Activated CD8-positive, alpha-beta memory T cell treated with anti-CD3 and anti-CD28 coated beads, Interleukin-2, amount 50 U/mL, for 48 hours (primary cell): ENCODE data around the gene IRF2BP2.

ENCODE experiments used
- DNase-seq: peaks from one replicate; pipeline ENCODE4 v3.0.0-alpha.2; 2020

The IRF2BP2 gene

DNA sequence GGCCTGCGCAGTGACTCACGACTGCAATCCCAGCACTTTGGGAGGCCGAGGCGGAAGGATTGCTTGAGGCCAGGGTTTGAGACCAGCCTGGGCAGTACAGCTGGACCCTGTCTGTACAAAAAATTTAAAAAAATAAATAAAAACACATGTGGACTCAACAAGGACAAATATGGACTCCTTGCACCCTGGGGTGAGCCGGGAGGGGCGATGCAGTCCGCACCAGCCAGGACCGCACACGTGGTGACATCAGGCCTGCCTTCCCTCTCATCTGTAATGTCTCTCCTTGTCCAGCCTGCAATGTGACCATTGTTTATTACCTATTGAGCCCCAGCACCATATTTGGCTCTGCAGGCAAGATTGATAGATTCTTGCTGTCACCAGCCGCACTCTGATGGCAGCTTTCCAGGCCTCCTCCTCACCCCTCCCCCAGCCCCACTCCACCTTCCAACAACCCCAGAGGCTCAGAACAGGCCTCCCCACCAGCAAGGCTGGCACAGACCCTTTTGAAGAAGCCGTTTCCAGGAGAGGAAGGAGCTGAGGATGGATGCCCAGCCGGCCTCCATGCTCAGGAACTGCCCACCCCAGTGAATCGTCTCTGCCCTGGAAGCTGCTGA is 55.2 kb downstream of the IRF2BP2 start:
- DNase-seq = no peak
